HepG2 (cell line): ENCODE results near the gene SDF2. TPM values are rescaled to one million over a fixed set of nuclear protein-coding genes. Genes with fewer than 3 reads are reported as not detected.
A peak's percentile ranks its signal among the peaks of the same experiment; 100 is the strongest.

Source experiments
- GABPB1 ChIP-seq: IDR thresholded peaks from 2 replicates; pipeline ENCODE4 v1.6.1; 2016; ENCODE audit warnings: mild to moderate bottlenecking, missing genetic modification reagents, moderate library complexity, missing compliant biosample characterization
- HOXA3 ChIP-seq: sonication (generic); formaldehyde crosslinking; IDR thresholded peaks from 2 replicates; pipeline ENCODE4 v1.5.0; 2020; ENCODE audit warnings: missing genetic modification reagents
- JDP2 ChIP-seq: sonication (generic); formaldehyde crosslinking; IDR thresholded peaks from 2 replicates; pipeline ENCODE4 v1.8.1; 2022; ENCODE audit warnings: missing genetic modification reagents, borderline replicate concordance
- NR2F6 ChIP-seq, 2 experiments: IDR thresholded peaks; 2 replicates each; pipeline ENCODE4 v1.6.1; 2016; ENCODE audit warnings: antibody characterized with exemption in 1 of 2, mild to moderate bottlenecking in 1 of 2
- REL ChIP-seq: sonication (generic); formaldehyde crosslinking; conservative IDR thresholded peaks from 2 replicates; pipeline ENCODE4 v1.8.0; 2022; ENCODE audit warnings: mild to moderate bottlenecking, missing genetic modification reagents, moderate library complexity
- SALL1 ChIP-seq: sonication (generic); formaldehyde crosslinking; IDR thresholded peaks from 2 replicates; pipeline ENCODE4 v1.8.0; 2022; ENCODE audit warnings: mild to moderate bottlenecking, missing genetic modification reagents
- SIN3B ChIP-seq: fragments of 150-350 bp; IDR thresholded peaks from 2 replicates; pipeline ENCODE4 v1.6.1; 2014; ENCODE audit warnings: low read length
- SOX13 ChIP-seq, 3 experiments: fragments of 450-650 bp in 1 of 3; sonication (generic) in 1 of 3; formaldehyde crosslinking in 1 of 3; IDR thresholded peaks in 2 of 3; conservative IDR thresholded peaks in 1 of 3; 2 replicates each; pipeline versions ENCODE4 v1.5.0 to v1.6.1; 2016 to 2020; ENCODE audit warnings: antibody characterized with exemption in 1 of 3, mild to moderate bottlenecking in 1 of 3, missing compliant biosample characterization in 1 of 3, missing genetic modification reagents in 1 of 3, moderate library complexity in 1 of 3
- ZFP1 ChIP-seq: IDR thresholded peaks from 2 replicates; pipeline ENCODE4 v1.6.1; 2016
- ZFY ChIP-seq: sonication (generic); formaldehyde crosslinking; IDR thresholded peaks from 2 replicates; pipeline ENCODE4 v1.4.0; 2020; ENCODE audit warnings: missing genetic modification reagents
- ZIK1 ChIP-seq: sonication (generic); formaldehyde crosslinking; IDR thresholded peaks from 2 replicates; pipeline ENCODE4 v1.5.0; 2020; ENCODE audit warnings: mild to moderate bottlenecking, low read depth, missing genetic modification reagents, borderline replicate concordance
- ZMYM3 ChIP-seq: sonication (generic); formaldehyde crosslinking; IDR thresholded peaks from 2 replicates; pipeline ENCODE4 v1.5.1; 2020; ENCODE audit warnings: mild to moderate bottlenecking, missing genetic modification reagents
- ZNF12 ChIP-seq: sonication (generic); formaldehyde crosslinking; IDR thresholded peaks from 2 replicates; pipeline ENCODE4 v1.5.0; 2020; ENCODE audit warnings: missing genetic modification reagents
- ZNF225 ChIP-seq: sonication (generic); formaldehyde crosslinking; IDR thresholded peaks from 2 replicates; pipeline ENCODE4 v1.4.0; 2020; ENCODE audit warnings: mild to moderate bottlenecking, missing genetic modification reagents
- ZSCAN29 ChIP-seq: sonication (generic); formaldehyde crosslinking; conservative IDR thresholded peaks from 2 replicates; pipeline ENCODE4 v1.4.0; 2020; ENCODE audit warnings: mild to moderate bottlenecking, missing genetic modification reagents
- ZSCAN31 ChIP-seq: sonication (generic); formaldehyde crosslinking; IDR thresholded peaks from 2 replicates; pipeline ENCODE4 v1.5.0; 2020; ENCODE audit warnings: low read depth, mild to moderate bottlenecking, missing genetic modification reagents
- polyA plus RNA-seq, 8 experiments: library from polyadenylated mRNA; depleted of rRNA in 3 of 8; stranded (reverse) in 7 of 8; unstranded in 1 of 8; fragments of >200 nt; fragmentation: Illumina TruSeq in 4 of 8; extraction: Trizol in 4 of 8; gene quantifications; 2 replicates each; pipeline versions ENCODE4 v1.2.1 to v1.2.3, GENCODE V29; 2011 to 2016; ENCODE audit warnings: low read depth in 4 of 8, missing spikeins in 1 of 8, mixed read lengths in 1 of 8; ENCODE audit not compliant: insufficient read depth in 1 of 8
- total RNA-seq, 5 experiments: library from RNA; depleted of rRNA; stranded (reverse); fragments of >200 nt; fragmentation: Illumina TruSeq; extraction: Trizol; gene quantifications; 2 replicates each; pipeline ENCODE4 v1.2.3, GENCODE V29; 2016; ENCODE audit warnings: low read depth in 1 of 5
- TF ChIP-seq, protein P1 (sequence below): IDR thresholded peaks from 2 replicates; pipeline ENCODE4 v1.6.1; 2016
- TF ChIP-seq, protein P2 (sequence below): sonication (generic); formaldehyde crosslinking; conservative IDR thresholded peaks from 2 replicates; pipeline ENCODE4 v1.4.0; 2020; ENCODE audit warnings: missing genetic modification reagents
- TF ChIP-seq, protein P3 (sequence below): sonication (generic); formaldehyde crosslinking; IDR thresholded peaks from 2 replicates; pipeline ENCODE4 v1.5.1; 2020; ENCODE audit warnings: mild to moderate bottlenecking, missing genetic modification reagents, moderate library complexity
- TF ChIP-seq, protein P4 (sequence below): sonication (generic); formaldehyde crosslinking; IDR thresholded peaks from 2 replicates; pipeline ENCODE4 v1.8.1; 2023; ENCODE audit warnings: mild to moderate bottlenecking, missing genetic modification reagents
- TF ChIP-seq, protein P5 (sequence below), 2 experiments: fragments of 450-650 bp in 1 of 2; sonication (generic) in 1 of 2; formaldehyde crosslinking; IDR thresholded peaks; 2 replicates each; pipeline versions ENCODE4 v1.5.0 to v1.8.0; 2020 to 2022; ENCODE audit warnings: mild to moderate bottlenecking in 1 of 2, missing genetic modification reagents in 1 of 2
- TF ChIP-seq, protein P6 (sequence below): sonication (generic); formaldehyde crosslinking; IDR thresholded peaks from 2 replicates; pipeline ENCODE4 v1.5.0; 2020; ENCODE audit warnings: mild to moderate bottlenecking, missing genetic modification reagents

Gene SDF2
- total and polyA plus RNA-seq, 2 of the 13 experiments (the other 11 are each of a cell fraction or from before 2014, with no cell fraction given) = 58.2 to 58.4 TPM

DNA sequence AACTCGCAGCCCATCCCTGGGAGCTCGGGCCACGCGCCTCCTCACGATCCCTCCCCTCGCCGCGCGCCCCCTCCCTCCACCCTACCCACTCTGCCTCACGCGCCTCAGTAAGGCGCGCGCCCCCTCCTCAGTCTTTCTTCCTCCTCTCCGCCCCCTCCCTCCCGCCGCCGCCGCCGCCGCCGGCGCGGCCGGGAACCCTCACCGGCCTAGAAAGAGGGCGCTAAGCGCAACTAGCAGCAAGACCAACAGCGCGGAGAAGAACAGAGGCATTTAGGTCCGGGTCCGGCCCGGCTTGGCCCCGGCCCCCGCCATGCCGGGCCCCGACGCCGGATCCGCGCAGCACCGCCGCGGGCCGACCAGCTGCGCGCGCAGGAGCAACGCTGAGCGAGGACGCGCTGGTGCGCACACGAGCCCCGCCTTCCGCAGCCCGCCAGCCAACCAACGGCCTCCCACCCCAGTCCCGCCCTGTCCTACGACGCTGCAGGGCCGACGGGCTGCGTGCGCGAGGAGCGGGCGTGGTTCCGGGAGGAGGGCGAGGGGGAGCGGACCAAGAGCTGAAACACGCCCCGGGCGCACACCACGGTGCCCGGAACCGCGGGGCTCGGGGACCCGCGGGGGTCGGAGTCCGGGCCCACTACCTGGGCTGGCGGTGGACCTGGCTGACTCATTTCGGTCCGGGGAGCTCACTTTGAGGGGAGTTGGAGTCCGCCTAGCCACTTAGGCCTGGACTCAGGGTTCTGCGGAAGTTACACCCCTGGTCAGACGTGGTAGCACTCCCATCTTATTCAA is 16.7 kb downstream of the SDF2 start, which contains the start of gene BLTP2 (continued):
- TF ChIP-seq, protein P1, sequence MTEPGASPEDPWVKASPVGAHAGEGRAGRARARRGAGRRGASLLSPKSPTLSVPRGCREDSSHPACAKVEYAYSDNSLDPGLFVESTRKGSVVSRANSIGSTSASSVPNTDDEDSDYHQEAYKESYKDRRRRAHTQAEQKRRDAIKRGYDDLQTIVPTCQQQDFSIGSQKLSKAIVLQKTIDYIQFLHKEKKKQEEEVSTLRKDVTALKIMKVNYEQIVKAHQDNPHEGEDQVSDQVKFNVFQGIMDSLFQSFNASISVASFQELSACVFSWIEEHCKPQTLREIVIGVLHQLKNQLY (CRISPR knock-in tag) = 0 out of 2 replicates have a peak, but pooled peaks have one; percentile 45
- TF ChIP-seq SOX13 (IDR thresholded peaks at IDR 0.05) (no peak), SOX13 (CRISPR knock-in tag; conservative IDR thresholded peaks at IDR 0.05 in 1 of 2, IDR thresholded peaks at IDR 0.05 in 1 of 2) (peak in 1 of 2 experiments; percentile 17; a peak in 1 of 4 replicates), JDP2 (no peak), ZNF225 (CRISPR knock-in tag) (no peak), GABPB1 (peak; percentile 92), ZIK1 (CRISPR knock-in tag) (peak; percentile 75; the same call in 1 of the 2 replicates), ZSCAN29 (CRISPR knock-in tag) (no peak; the same call in 1 of the 2 replicates), ZNF12 (CRISPR knock-in tag) (no peak), HOXA3 (CRISPR knock-in tag) (peak; percentile 85), SIN3B (no peak), SALL1 (CRISPR knock-in tag) (peak; percentile 81), ZMYM3 (CRISPR knock-in tag) (no peak), ZFY (CRISPR knock-in tag) (peak; percentile 83), NR2F6 (IDR thresholded peaks at IDR 0.05) (no peak), NR2F6 (CRISPR knock-in tag; IDR thresholded peaks at IDR 0.05) (peak; percentile 39; the same call in 1 of the 2 replicates), ZSCAN31 (0 out of 2 replicates have a peak, but pooled peaks have one; percentile 56), REL (CRISPR knock-in tag) (0 out of 2 replicates have a peak, but pooled peaks have one; percentile 72), ZFP1 (CRISPR knock-in tag) (no peak)
- TF ChIP-seq, protein P2, sequence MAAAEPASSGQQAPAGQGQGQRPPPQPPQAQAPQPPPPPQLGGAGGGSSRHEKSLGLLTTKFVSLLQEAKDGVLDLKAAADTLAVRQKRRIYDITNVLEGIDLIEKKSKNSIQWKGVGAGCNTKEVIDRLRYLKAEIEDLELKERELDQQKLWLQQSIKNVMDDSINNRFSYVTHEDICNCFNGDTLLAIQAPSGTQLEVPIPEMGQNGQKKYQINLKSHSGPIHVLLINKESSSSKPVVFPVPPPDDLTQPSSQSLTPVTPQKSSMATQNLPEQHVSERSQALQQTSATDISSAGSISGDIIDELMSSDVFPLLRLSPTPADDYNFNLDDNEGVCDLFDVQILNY (CRISPR knock-in tag) = peak; percentile 36; the same call in 1 of the 2 replicates
- TF ChIP-seq, protein P3, sequence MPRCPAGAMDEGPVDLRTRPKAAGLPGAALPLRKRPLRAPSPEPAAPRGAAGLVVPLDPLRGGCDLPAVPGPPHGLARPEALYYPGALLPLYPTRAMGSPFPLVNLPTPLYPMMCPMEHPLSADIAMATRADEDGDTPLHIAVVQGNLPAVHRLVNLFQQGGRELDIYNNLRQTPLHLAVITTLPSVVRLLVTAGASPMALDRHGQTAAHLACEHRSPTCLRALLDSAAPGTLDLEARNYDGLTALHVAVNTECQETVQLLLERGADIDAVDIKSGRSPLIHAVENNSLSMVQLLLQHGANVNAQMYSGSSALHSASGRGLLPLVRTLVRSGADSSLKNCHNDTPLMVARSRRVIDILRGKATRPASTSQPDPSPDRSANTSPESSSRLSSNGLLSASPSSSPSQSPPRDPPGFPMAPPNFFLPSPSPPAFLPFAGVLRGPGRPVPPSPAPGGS (CRISPR knock-in tag) = peak; percentile 82
- TF ChIP-seq, protein P4, sequence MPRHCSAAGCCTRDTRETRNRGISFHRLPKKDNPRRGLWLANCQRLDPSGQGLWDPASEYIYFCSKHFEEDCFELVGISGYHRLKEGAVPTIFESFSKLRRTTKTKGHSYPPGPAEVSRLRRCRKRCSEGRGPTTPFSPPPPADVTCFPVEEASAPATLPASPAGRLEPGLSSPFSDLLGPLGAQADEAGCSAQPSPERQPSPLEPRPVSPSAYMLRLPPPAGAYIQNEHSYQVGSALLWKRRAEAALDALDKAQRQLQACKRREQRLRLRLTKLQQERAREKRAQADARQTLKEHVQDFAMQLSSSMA (CRISPR knock-in tag) = no peak
- TF ChIP-seq, protein P5, sequence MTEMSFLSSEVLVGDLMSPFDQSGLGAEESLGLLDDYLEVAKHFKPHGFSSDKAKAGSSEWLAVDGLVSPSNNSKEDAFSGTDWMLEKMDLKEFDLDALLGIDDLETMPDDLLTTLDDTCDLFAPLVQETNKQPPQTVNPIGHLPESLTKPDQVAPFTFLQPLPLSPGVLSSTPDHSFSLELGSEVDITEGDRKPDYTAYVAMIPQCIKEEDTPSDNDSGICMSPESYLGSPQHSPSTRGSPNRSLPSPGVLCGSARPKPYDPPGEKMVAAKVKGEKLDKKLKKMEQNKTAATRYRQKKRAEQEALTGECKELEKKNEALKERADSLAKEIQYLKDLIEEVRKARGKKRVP (CRISPR knock-in tag; IDR thresholded peaks at IDR 0.05) = peak in 1 of 2 experiments; percentile 48; a peak in 1 of 4 replicates
- TF ChIP-seq, protein P6, sequence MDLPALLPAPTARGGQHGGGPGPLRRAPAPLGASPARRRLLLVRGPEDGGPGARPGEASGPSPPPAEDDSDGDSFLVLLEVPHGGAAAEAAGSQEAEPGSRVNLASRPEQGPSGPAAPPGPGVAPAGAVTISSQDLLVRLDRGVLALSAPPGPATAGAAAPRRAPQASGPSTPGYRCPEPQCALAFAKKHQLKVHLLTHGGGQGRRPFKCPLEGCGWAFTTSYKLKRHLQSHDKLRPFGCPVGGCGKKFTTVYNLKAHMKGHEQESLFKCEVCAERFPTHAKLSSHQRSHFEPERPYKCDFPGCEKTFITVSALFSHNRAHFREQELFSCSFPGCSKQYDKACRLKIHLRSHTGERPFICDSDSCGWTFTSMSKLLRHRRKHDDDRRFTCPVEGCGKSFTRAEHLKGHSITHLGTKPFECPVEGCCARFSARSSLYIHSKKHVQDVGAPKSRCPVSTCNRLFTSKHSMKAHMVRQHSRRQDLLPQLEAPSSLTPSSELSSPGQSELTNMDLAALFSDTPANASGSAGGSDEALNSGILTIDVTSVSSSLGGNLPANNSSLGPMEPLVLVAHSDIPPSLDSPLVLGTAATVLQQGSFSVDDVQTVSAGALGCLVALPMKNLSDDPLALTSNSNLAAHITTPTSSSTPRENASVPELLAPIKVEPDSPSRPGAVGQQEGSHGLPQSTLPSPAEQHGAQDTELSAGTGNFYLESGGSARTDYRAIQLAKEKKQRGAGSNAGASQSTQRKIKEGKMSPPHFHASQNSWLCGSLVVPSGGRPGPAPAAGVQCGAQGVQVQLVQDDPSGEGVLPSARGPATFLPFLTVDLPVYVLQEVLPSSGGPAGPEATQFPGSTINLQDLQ = no peak
